ENCODE results near the gene PPP1R3D.
A peak's percentile ranks its signal among the peaks of the same experiment; 100 is the strongest.

PPP1R3D gene

GRCh38 chr20:59948828-59949720 is 9.0 kb upstream of the PPP1R3D start:
- Histone ChIP-seq H3K9me2 (replicated peaks; ENCODE audit: control insufficient read depth, low read length) (no peaks in the 10 kb centered on the region), H4K20me1 (ENCODE audit: control insufficient read depth, insufficient read depth, low read depth, low read length) (no peaks in the 10 kb centered on the region), H3K27me3 (ENCODE audit: control insufficient read depth, low read length) (no peaks in the 10 kb centered on the region), H3K79me2 (ENCODE audit: control insufficient read depth, low read length) (no peaks in the 10 kb centered on the region), H3K27ac (ENCODE audit: low read depth, low read length) (no peak overlapping the region), H3K4me1 (ENCODE audit: control insufficient read depth, low read length) (peaks cover 19% of the 10 kb centered on the region), H3K9me3 (ENCODE audit: control insufficient read depth, insufficient read depth, low read length) (no peaks in the 10 kb centered on the region), H3K36me3 (ENCODE audit: control insufficient read depth, low read length) (peaks cover 12% of the 10 kb centered on the region), H3K4me2 (ENCODE audit: low read length) (peak overlapping the region; percentile 53), H3F3A (ENCODE audit: control insufficient read depth, insufficient read depth) (peaks cover 9% of the 10 kb centered on the region; the same call in 1 of the 2 replicates), H3K4me3 (ENCODE audit: low read length) (peak overlapping the region; percentile 19)
- no peak for TF ChIP-seq EZH2phosphoT487 (IDR thresholded peaks at IDR 0.05; ENCODE audit: borderline replicate concordance, low read length)
- TF ChIP-seq, protein P1, sequence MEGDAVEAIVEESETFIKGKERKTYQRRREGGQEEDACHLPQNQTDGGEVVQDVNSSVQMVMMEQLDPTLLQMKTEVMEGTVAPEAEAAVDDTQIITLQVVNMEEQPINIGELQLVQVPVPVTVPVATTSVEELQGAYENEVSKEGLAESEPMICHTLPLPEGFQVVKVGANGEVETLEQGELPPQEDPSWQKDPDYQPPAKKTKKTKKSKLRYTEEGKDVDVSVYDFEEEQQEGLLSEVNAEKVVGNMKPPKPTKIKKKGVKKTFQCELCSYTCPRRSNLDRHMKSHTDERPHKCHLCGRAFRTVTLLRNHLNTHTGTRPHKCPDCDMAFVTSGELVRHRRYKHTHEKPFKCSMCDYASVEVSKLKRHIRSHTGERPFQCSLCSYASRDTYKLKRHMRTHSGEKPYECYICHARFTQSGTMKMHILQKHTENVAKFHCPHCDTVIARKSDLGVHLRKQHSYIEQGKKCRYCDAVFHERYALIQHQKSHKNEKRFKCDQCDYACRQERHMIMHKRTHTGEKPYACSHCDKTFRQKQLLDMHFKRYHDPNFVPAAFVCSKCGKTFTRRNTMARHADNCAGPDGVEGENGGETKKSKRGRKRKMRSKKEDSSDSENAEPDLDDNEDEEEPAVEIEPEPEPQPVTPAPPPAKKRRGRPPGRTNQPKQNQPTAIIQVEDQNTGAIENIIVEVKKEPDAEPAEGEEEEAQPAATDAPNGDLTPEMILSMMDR (IDR thresholded peaks at IDR 0.05; ENCODE audit: low read depth, low read length, poor library complexity, severe bottlenecking), result peak; percentile 72

GRCh38 chr20:59948212-59948611 is 8.1 kb upstream of the PPP1R3D start:
- Histone ChIP-seq H3K27ac (ENCODE audit: low read depth, low read length) (no peak overlapping the region), H3F3A (ENCODE audit: control insufficient read depth, insufficient read depth) (peaks cover 9% of the 10 kb centered on the region; the same call in 1 of the 2 replicates), H3K9me3 (ENCODE audit: control insufficient read depth, insufficient read depth, low read length) (no peaks in the 10 kb centered on the region), H3K4me3 (ENCODE audit: low read length) (no peak overlapping the region; the same call in 1 of the 2 replicates), H3K79me2 (ENCODE audit: control insufficient read depth, low read length) (no peaks in the 10 kb centered on the region), H3K4me1 (ENCODE audit: control insufficient read depth, low read length) (peaks cover 19% of the 10 kb centered on the region), H3K4me2 (ENCODE audit: low read length) (peak overlapping the region; percentile 53), H3K27me3 (ENCODE audit: control insufficient read depth, low read length) (no peaks in the 10 kb centered on the region), H3K9me2 (replicated peaks; ENCODE audit: control insufficient read depth, low read length) (no peaks in the 10 kb centered on the region), H4K20me1 (ENCODE audit: control insufficient read depth, insufficient read depth, low read depth, low read length) (no peaks in the 10 kb centered on the region), H3K36me3 (ENCODE audit: control insufficient read depth, low read length) (peaks cover 20% of the 10 kb centered on the region)
- TF ChIP-seq EZH2phosphoT487 (IDR thresholded peaks at IDR 0.05; ENCODE audit: borderline replicate concordance, low read length), result no peak
- TF ChIP-seq, protein P1 (IDR thresholded peaks at IDR 0.05; ENCODE audit: low read depth, low read length, poor library complexity, severe bottlenecking), result no peak

GRCh38 chr20:59947376-59947775 is 7.3 kb upstream of the PPP1R3D start:
- Histone ChIP-seq H3K27ac (ENCODE audit: low read depth, low read length) (no peak overlapping the region), H3F3A (ENCODE audit: control insufficient read depth, insufficient read depth) (peaks cover 9% of the 10 kb centered on the region; the same call in 1 of the 2 replicates), H3K4me3 (ENCODE audit: low read length) (no peak overlapping the region), H4K20me1 (ENCODE audit: control insufficient read depth, insufficient read depth, low read depth, low read length) (no peaks in the 10 kb centered on the region), H3K4me2 (ENCODE audit: low read length) (no peak overlapping the region), H3K79me2 (ENCODE audit: control insufficient read depth, low read length) (no peaks in the 10 kb centered on the region), H3K9me2 (replicated peaks; ENCODE audit: control insufficient read depth, low read length) (no peaks in the 10 kb centered on the region), H3K4me1 (ENCODE audit: control insufficient read depth, low read length) (peaks cover 19% of the 10 kb centered on the region), H3K36me3 (ENCODE audit: control insufficient read depth, low read length) (peaks cover 27% of the 10 kb centered on the region), H3K27me3 (ENCODE audit: control insufficient read depth, low read length) (no peaks in the 10 kb centered on the region), H3K9me3 (ENCODE audit: control insufficient read depth, insufficient read depth, low read length) (no peaks in the 10 kb centered on the region)
- TF ChIP-seq EZH2phosphoT487 (IDR thresholded peaks at IDR 0.05; ENCODE audit: borderline replicate concordance, low read length), result no peak
- TF ChIP-seq, protein P1 (IDR thresholded peaks at IDR 0.05; ENCODE audit: low read depth, low read length, poor library complexity, severe bottlenecking), result no peak
